ENCODE measurements around the gene GRAMD1B. TPM values are rescaled to one million over a fixed set of nuclear protein-coding genes. Genes with fewer than 3 reads are reported as not detected.

GRAMD1B gene
- total RNA-seq, 1 experiment from 2014 or later = 82.1 TPM

GRCh38 chr11:123437236-123437979, 7.3 kb downstream of the GRAMD1B start:
- peaks cover 56% of the 10 kb centered on the region for H3K4me1 ChIP-seq (ENCODE audit: insufficient read depth, low read length)
- TF ChIP-seq CTCF (conservative IDR thresholded peaks at IDR 0.05; ENCODE audit: low read depth, low read length) = no peak
- no peak for TF ChIP-seq EZH2 (IDR thresholded peaks at IDR 0.05; ENCODE audit: low read length, unreplicated experiment)
- no peak for TF ChIP-seq EZH2phosphoT487 (IDR thresholded peaks at IDR 0.05; ENCODE audit: borderline replicate concordance, low read length)
- 0 out of 2 replicates have a peak, but pooled peaks cover 5% of the 10 kb centered on the region for H4K20me1 ChIP-seq (ENCODE audit: low read length)
- DNase-seq = no peak
- no peak overlapping the region for H2AFZ ChIP-seq (ENCODE audit: low read length)
- peaks cover 90% of the 10 kb centered on the region for H3K79me2 ChIP-seq (ENCODE audit: low read length)
- no peaks in the 10 kb centered on the region for H3F3A ChIP-seq (ENCODE audit: low read length, unreplicated experiment)
- 0 out of 2 replicates have a peak overlapping the region, but pooled peaks have one; percentile 1 for H3K9ac ChIP-seq (ENCODE audit: low read length)
- H3K27ac ChIP-seq (ENCODE audit: low read length) = peak overlapping the region; percentile 2
- no peak overlapping the region for H3K4me3 ChIP-seq (ENCODE audit: low read length)
- intact Hi-C loops (cut with micrococcal nuclease) = no loop called here
- POLR2A ChIA-PET (ENCODE audit: unreplicated experiment) = no interaction called here
- H3K36me3 ChIP-seq (ENCODE audit: low read depth, low read length) = peaks cover 14% of the 10 kb centered on the region
- no peaks in the 10 kb centered on the region for H3K9me2 ChIP-seq (replicated peaks; ENCODE audit: low read length)
- ATAC-seq = no peak
- H3K4me2 ChIP-seq (ENCODE audit: low read length) = no peak overlapping the region
- no peaks in the 10 kb centered on the region for H3K9me3 ChIP-seq (ENCODE audit: low read length)
- H3K27me3 ChIP-seq (ENCODE audit: low read length) = no peaks in the 10 kb centered on the region
- CTCF ChIA-PET = no interaction called here
- BruUV-seq (replicated peaks) = no TSS peak

- no peak overlapping the region for H3K4me3 ChIP-seq (ENCODE audit: low read length)
- BruUV-seq (replicated peaks) = no TSS peak
- no peaks in the 10 kb centered on the region for H3K9me2 ChIP-seq (replicated peaks; ENCODE audit: low read length)
- no peaks in the 10 kb centered on the region for H3K9me3 ChIP-seq (ENCODE audit: low read length)
- intact Hi-C loops (cut with micrococcal nuclease) = no loop called here
- H3K79me2 ChIP-seq (ENCODE audit: low read length) = peaks cover 89% of the 10 kb centered on the region
- ATAC-seq (no peak), DNase-seq (no peak)
- H2AFZ ChIP-seq (ENCODE audit: low read length) = no peak overlapping the region
- POLR2A ChIA-PET (ENCODE audit: unreplicated experiment) = no interaction called here
- no peaks in the 10 kb centered on the region for H3F3A ChIP-seq (ENCODE audit: low read length, unreplicated experiment)
- no peak overlapping the region for H3K4me2 ChIP-seq (ENCODE audit: low read length)
- peaks cover 16% of the 10 kb centered on the region for H3K36me3 ChIP-seq (ENCODE audit: low read depth, low read length)
- H3K27ac ChIP-seq (ENCODE audit: low read length) = peak overlapping the region; percentile 2
- H4K20me1 ChIP-seq (ENCODE audit: low read length) = no peaks in the 10 kb centered on the region
- no peak for TF ChIP-seq EZH2 (IDR thresholded peaks at IDR 0.05; ENCODE audit: low read length, unreplicated experiment)
- TF ChIP-seq EZH2phosphoT487 (IDR thresholded peaks at IDR 0.05; ENCODE audit: borderline replicate concordance, low read length) = no peak
- TF ChIP-seq CTCF (conservative IDR thresholded peaks at IDR 0.05; ENCODE audit: low read depth, low read length) = no peak
- CTCF ChIA-PET = interaction anchor here (0.6 kb wide), 1 partner anchor 418 kb away, joined by 4 read pairs; no protein-coding TSS in a partner anchor
- H3K9ac ChIP-seq (ENCODE audit: low read length) = no peak overlapping the region
- H3K27me3 ChIP-seq (ENCODE audit: low read length) = no peaks in the 10 kb centered on the region
- H3K4me1 ChIP-seq (ENCODE audit: insufficient read depth, low read length) = peaks cover 50% of the 10 kb centered on the region
These were observed 8.1 kb downstream of the GRAMD1B start for GRCh38 chr11:123438131-123438627.

- ChIA-PET CTCF (no interaction called here), POLR2A (ENCODE audit: unreplicated experiment) (no interaction called here)
- Histone ChIP-seq H3K27me3 (ENCODE audit: low read length) (no peaks in the 10 kb centered on the region), H3K4me3 (ENCODE audit: low read length) (no peak overlapping the region), H3K9me2 (replicated peaks; ENCODE audit: low read length) (no peaks in the 10 kb centered on the region), H3K79me2 (ENCODE audit: low read length) (peaks cover 83% of the 10 kb centered on the region), H3K27ac (ENCODE audit: low read length) (peak overlapping the region; percentile 21), H3F3A (ENCODE audit: low read length, unreplicated experiment) (no peaks in the 10 kb centered on the region), H3K9me3 (ENCODE audit: low read length) (no peaks in the 10 kb centered on the region), H3K4me1 (ENCODE audit: insufficient read depth, low read length) (peaks cover 39% of the 10 kb centered on the region), H3K36me3 (ENCODE audit: low read depth, low read length) (peaks cover 14% of the 10 kb centered on the region), H4K20me1 (ENCODE audit: low read length) (no peaks in the 10 kb centered on the region), H2AFZ (ENCODE audit: low read length) (no peak overlapping the region), H3K9ac (ENCODE audit: low read length) (no peak overlapping the region), H3K4me2 (ENCODE audit: low read length) (no peak overlapping the region)
- ATAC-seq = no peak
- DNase-seq = peak; percentile 28
- BruUV-seq (replicated peaks) = no TSS peak
- intact Hi-C loops (cut with micrococcal nuclease) = no loop called here
- TF ChIP-seq EZH2 (IDR thresholded peaks at IDR 0.05; ENCODE audit: low read length, unreplicated experiment) = no peak
- no peak for TF ChIP-seq EZH2phosphoT487 (IDR thresholded peaks at IDR 0.05; ENCODE audit: borderline replicate concordance, low read length)
- TF ChIP-seq CTCF (conservative IDR thresholded peaks at IDR 0.05; ENCODE audit: low read depth, low read length) = no peak
These were observed 9.5 kb downstream of the GRAMD1B start for GRCh38 chr11:123439616-123440015.
